Chondrocyte (in vitro differentiated cells): ENCODE measurements around the gene SLC6A14. TPM values are rescaled to one million over a fixed set of nuclear protein-coding genes. Genes with fewer than 3 reads are reported as not detected.

Source experiments
- DNase-seq: peaks from one replicate; pipeline ENCODE4 v3.0.0; 2021; ENCODE audit warnings: mixed read lengths, low spot score
- H3K27ac Mint-ChIP-seq: one replicate; pipeline ENCODE4 v1.8.0; 2021; ENCODE audit warnings: mild to moderate bottlenecking, moderate library complexity, mixed read lengths; ENCODE audit not compliant: unreplicated experiment
- H3K27me3 Mint-ChIP-seq: 2 replicates; pipeline ENCODE4 v1.8.0; 2021; ENCODE audit warnings: low read depth, mixed read lengths
- H3K36me3 Mint-ChIP-seq: 2 replicates; pipeline ENCODE4 v1.8.0; 2021; ENCODE audit warnings: low read depth, mixed read lengths
- H3K4me1 Mint-ChIP-seq: 2 replicates; pipeline ENCODE4 v1.8.0; 2021; ENCODE audit warnings: low read depth, mild to moderate bottlenecking, mixed read lengths
- H3K4me3 Mint-ChIP-seq: one replicate; pipeline ENCODE4 v1.8.0; 2021; ENCODE audit warnings: mild to moderate bottlenecking, moderate library complexity, mixed read lengths; ENCODE audit not compliant: unreplicated experiment
- H3K9me3 Mint-ChIP-seq: 2 replicates; pipeline ENCODE4 v1.8.0; 2021; ENCODE audit warnings: low read depth, mixed read lengths
- CTCF ChIP-seq: fragments of 200-600 bp; sonication (generic); IDR thresholded peaks from 2 replicates; pipeline ENCODE4 v1.5.0; 2021; ENCODE audit warnings: antibody characterized with exemption, mild to moderate bottlenecking, moderate library complexity
- total RNA-seq: library from RNA; stranded (reverse); gene quantifications from 3 replicates; pipeline ENCODE4 v1.2.1, GENCODE V29; 2021

Gene SLC6A14
- total RNA-seq, 1 donor from 2014 or later, result not detected

- H3K9me3 Mint-ChIP-seq, result no peaks in the 10 kb centered on the region
- H3K27me3 Mint-ChIP-seq, result no peaks in the 10 kb centered on the region
- TF ChIP-seq CTCF, result no peak
- no peaks in the 10 kb centered on the region for H3K36me3 Mint-ChIP-seq
- H3K27ac Mint-ChIP-seq, result no peak overlapping the region
- H3K4me1 Mint-ChIP-seq, result no peaks in the 10 kb centered on the region
- DNase-seq, result no peak
- H3K4me3 Mint-ChIP-seq, result no peak overlapping the region
These were observed 19.2 kb upstream of the SLC6A14 start for GRCh38 chrX:116417214-116417613.

DNA sequence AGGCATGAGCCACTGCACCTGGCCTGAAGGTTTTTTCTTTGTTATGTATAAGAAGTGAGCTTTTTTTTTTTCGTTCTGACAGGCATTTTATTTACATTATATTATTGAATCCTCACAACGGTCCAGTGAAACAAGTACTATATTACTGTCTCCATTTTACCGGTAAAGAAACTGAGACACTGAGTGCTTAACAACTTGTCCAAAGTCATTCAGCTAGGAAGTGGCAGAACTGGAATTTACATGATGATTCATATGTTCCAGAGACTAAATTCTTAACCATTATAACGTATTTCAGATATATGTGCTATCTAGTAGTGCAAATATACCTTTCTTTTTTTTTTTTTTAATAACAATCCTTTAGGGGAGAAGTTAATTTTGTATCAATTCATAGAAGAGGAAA lies 18.4 kb upstream of the SLC6A14 start:
- Mint-ChIP-seq H3K27ac (no peak overlapping the region), H3K27me3 (no peaks in the 10 kb centered on the region), H3K36me3 (no peaks in the 10 kb centered on the region), H3K4me3 (no peak overlapping the region), H3K9me3 (no peaks in the 10 kb centered on the region), H3K4me1 (no peaks in the 10 kb centered on the region)
- no peak for DNase-seq
- no peak for TF ChIP-seq CTCF

DNA sequence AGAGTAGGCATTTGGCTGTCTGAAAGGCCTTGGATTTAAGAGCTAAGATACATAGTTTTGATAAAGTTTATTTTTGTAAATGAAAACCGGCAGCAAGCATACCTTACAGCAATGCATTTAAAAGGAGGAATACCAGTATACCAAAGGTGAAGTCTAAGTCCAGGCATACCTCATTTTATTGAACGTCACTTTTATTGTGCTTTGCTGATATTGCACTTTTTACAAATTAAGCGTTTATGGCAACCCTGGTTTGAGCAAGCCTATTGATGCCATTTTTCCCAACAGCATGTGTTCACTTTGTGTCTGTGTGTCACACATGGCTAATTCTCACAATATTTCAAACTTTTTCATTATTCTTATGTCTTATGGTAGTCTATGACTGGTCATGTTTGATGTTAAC lies 8.4 kb upstream of the SLC6A14 start:
- no peak for DNase-seq
- Mint-ChIP-seq H3K27ac (no peak overlapping the region), H3K4me3 (no peak overlapping the region), H3K27me3 (no peaks in the 10 kb centered on the region), H3K4me1 (no peaks in the 10 kb centered on the region), H3K36me3 (no peaks in the 10 kb centered on the region), H3K9me3 (no peaks in the 10 kb centered on the region)
- no peak for TF ChIP-seq CTCF

- no peak for TF ChIP-seq CTCF
- DNase-seq, result no peak
- H3K27me3 Mint-ChIP-seq, result no peaks in the 10 kb centered on the region
- H3K4me1 Mint-ChIP-seq, result no peaks in the 10 kb centered on the region
- H3K36me3 Mint-ChIP-seq, result no peaks in the 10 kb centered on the region
- no peak overlapping the region for H3K4me3 Mint-ChIP-seq
- H3K9me3 Mint-ChIP-seq, result no peaks in the 10 kb centered on the region
- no peak overlapping the region for H3K27ac Mint-ChIP-seq
These were observed 809 bp upstream of the SLC6A14 start for GRCh38 chrX:116435597-116435996.

DNA sequence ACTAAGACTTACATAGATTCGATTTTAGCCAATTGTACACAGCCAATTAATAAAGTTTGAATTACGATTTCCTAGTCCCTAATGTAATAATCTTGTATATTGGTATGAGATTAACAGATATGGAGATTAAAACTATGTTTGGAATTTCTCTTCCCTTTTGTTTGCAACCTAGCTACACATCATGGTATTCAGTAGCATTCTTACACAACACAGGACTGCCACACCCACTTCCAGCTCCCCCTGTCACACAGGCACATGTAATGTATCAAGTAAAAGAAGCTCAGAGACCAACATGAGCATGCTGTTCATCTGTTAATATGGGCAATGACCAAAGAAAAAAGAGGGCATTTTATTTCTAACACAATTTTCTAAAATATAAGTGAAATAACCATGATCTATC lies 12.8 kb downstream of the SLC6A14 start:
- no peak for TF ChIP-seq CTCF
- peaks cover 1% of the 10 kb centered on the region for H3K27me3 Mint-ChIP-seq
- H3K9me3 Mint-ChIP-seq, result no peaks in the 10 kb centered on the region
- DNase-seq, result no peak
- no peak overlapping the region for H3K27ac Mint-ChIP-seq
- H3K36me3 Mint-ChIP-seq, result no peaks in the 10 kb centered on the region
- H3K4me3 Mint-ChIP-seq, result no peak overlapping the region
- H3K4me1 Mint-ChIP-seq, result no peaks in the 10 kb centered on the region
